ENCODE data around the gene SLC4A7.

DNA sequence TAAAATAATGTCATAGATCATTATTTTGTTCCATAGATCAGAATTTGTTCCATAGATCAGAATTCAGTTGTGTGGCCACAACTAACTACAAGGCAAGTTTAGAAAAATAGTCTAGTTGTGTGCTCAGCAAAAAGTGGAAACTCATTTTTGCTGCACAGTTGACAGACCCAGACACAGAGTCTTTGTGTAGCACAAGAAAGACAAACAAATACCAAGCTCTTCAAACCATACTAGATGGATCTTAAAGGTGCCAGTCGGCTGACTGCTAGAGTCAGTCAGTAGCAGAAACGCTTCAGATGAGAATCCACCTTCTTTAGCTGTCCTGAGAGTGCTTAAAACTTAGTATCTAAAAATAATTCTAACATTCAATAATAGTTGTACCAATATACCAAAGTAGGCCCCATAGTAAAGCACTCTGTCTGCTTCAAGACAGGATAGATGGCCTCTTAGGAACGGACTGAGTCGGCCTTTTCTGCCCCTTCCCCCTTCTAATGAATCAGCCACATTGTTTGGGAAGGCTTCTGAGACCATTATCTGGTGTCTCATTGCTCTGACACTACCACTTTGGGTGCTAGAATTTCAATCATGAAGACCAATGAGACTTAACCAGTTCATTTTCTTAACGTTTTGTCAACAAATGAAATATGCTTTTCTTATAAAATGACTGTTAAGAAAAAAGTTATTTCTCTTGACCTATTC lies 27.7 kb upstream of the SLC4A7 start:
- TF ChIP-seq POLR2AphosphoS5 (IDR thresholded peaks at IDR 0.05): no peak
- TF ChIP-seq POLR2A (IDR thresholded peaks at IDR 0.05): no peak
- TF ChIP-seq, protein P1, sequence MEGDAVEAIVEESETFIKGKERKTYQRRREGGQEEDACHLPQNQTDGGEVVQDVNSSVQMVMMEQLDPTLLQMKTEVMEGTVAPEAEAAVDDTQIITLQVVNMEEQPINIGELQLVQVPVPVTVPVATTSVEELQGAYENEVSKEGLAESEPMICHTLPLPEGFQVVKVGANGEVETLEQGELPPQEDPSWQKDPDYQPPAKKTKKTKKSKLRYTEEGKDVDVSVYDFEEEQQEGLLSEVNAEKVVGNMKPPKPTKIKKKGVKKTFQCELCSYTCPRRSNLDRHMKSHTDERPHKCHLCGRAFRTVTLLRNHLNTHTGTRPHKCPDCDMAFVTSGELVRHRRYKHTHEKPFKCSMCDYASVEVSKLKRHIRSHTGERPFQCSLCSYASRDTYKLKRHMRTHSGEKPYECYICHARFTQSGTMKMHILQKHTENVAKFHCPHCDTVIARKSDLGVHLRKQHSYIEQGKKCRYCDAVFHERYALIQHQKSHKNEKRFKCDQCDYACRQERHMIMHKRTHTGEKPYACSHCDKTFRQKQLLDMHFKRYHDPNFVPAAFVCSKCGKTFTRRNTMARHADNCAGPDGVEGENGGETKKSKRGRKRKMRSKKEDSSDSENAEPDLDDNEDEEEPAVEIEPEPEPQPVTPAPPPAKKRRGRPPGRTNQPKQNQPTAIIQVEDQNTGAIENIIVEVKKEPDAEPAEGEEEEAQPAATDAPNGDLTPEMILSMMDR (IDR thresholded peaks at IDR 0.05): no peak
